MCF 10A (cell line): ENCODE data around the gene COA1. TPM values are rescaled to one million over a fixed set of nuclear protein-coding genes. Genes with fewer than 3 reads are reported as not detected.

Source experiments
- BruUV-seq: library from RNA; stranded (reverse); fragments of 400-500 nt; replicated peaks from 2 replicates; lab custom pipeline; 2021; lab: Mats Ljungman, UMichigan
- CTCF ChIA-PET: fragments of 300-600 bp; sonication (Branson Sonifier 250); formaldehyde crosslinking; extraction: SDS; loops from one replicate; lab custom pipeline; 2021; ENCODE audit warnings: antibody characterized with exemption, inconsistent platforms; lab: Yijun Ruan, JAX
- POLR2A ChIA-PET: fragments of 300-600, 350-650 bp; sonication (Branson Sonifier 250); formaldehyde crosslinking; extraction: SDS; loops from one replicate; lab custom pipeline; 2020; ENCODE audit warnings: antibody characterized with exemption, inconsistent platforms; lab: Yijun Ruan, JAX
- DNase-seq: peaks from one replicate; pipeline ENCODE4 v3.0.0-alpha.2; 2018; ENCODE audit not compliant: unreplicated experiment
- H3K27ac Mint-ChIP-seq: one replicate; pipeline ENCODE4 v1.8.0; 2022; ENCODE audit warnings: mild to moderate bottlenecking, low read depth, mixed read lengths; ENCODE audit not compliant: unreplicated experiment
- H3K27me3 Mint-ChIP-seq: one replicate; pipeline ENCODE4 v1.8.0; 2022; ENCODE audit warnings: mixed read lengths; ENCODE audit not compliant: insufficient read depth, unreplicated experiment
- H3K36me3 Mint-ChIP-seq: one replicate; pipeline ENCODE4 v1.8.0; 2022; ENCODE audit warnings: mild to moderate bottlenecking, moderate library complexity, mixed read lengths; ENCODE audit not compliant: insufficient read depth, unreplicated experiment
- H3K4me1 Mint-ChIP-seq: one replicate; pipeline ENCODE4 v1.8.0; 2022; ENCODE audit warnings: mixed read lengths; ENCODE audit not compliant: insufficient read depth, unreplicated experiment
- H3K4me3 Mint-ChIP-seq: one replicate; pipeline ENCODE4 v1.8.0; 2022; ENCODE audit warnings: mild to moderate bottlenecking, moderate library complexity, mixed read lengths; ENCODE audit not compliant: unreplicated experiment
- H3K9me3 Mint-ChIP-seq: one replicate; pipeline ENCODE4 v1.8.0; 2022; ENCODE audit warnings: mixed read lengths; ENCODE audit not compliant: unreplicated experiment
- intact Hi-C: fragments of 100-400 bp; cut with micrococcal nuclease; formaldehyde crosslinking; loops from 2 replicates; pipeline ENCODE4 v1.14.1; 2022
- total RNA-seq: library from RNA; stranded (reverse); gene quantifications from 2 replicates; pipeline ENCODE4 v1.2.3, GENCODE V29; 2022
- TF ChIP-seq, protein P1 (sequence below): fragments of 200-600 bp; IDR thresholded peaks from one replicate; pipeline ENCODE4 v1.8.0; 2022; ENCODE audit warnings: antibody characterized with exemption, mild to moderate bottlenecking; ENCODE audit not compliant: unreplicated experiment

The COA1 gene
- total RNA-seq, 1 experiment from 2014 or later, result 68.5 TPM

GRCh38 chr7:43729924-43730248, 563 bp upstream of the COA1 start:
- Mint-ChIP-seq H3K27me3 (no peaks in the 10 kb centered on the region), H3K9me3 (peaks cover 7% of the 10 kb centered on the region), H3K36me3 (peaks cover under 1% of the 10 kb centered on the region), H3K4me3 (peak overlapping the region; percentile 87), H3K27ac (peak overlapping the region; percentile 77), H3K4me1 (peaks cover 4% of the 10 kb centered on the region)
- no peak for DNase-seq
- POLR2A ChIA-PET, result interaction anchor here (0.6 to 5.3 kb wide), 34 partner anchors 9 to 798 kb away, joined by 3 to 188 read pairs (median 4); partner anchors contain the start of genes BLVRA, MRPL32, MRPS24 and PSMA2
- intact Hi-C loops, result loop anchor here (1.0 to 5.0 kb wide), 4 partner anchors 35 to 145 kb away; no protein-coding TSS in a partner anchor
- TSS peak; percentile 91 for BruUV-seq
- CTCF ChIA-PET, result interaction anchor here (0.8 to 4.2 kb wide), 11 partner anchors 8 to 275 kb away, joined by 3 to 26 read pairs (median 4); partner anchors contain the start of gene STK17A
- TF ChIP-seq, protein P1, sequence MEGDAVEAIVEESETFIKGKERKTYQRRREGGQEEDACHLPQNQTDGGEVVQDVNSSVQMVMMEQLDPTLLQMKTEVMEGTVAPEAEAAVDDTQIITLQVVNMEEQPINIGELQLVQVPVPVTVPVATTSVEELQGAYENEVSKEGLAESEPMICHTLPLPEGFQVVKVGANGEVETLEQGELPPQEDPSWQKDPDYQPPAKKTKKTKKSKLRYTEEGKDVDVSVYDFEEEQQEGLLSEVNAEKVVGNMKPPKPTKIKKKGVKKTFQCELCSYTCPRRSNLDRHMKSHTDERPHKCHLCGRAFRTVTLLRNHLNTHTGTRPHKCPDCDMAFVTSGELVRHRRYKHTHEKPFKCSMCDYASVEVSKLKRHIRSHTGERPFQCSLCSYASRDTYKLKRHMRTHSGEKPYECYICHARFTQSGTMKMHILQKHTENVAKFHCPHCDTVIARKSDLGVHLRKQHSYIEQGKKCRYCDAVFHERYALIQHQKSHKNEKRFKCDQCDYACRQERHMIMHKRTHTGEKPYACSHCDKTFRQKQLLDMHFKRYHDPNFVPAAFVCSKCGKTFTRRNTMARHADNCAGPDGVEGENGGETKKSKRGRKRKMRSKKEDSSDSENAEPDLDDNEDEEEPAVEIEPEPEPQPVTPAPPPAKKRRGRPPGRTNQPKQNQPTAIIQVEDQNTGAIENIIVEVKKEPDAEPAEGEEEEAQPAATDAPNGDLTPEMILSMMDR, result no peak

DNA sequence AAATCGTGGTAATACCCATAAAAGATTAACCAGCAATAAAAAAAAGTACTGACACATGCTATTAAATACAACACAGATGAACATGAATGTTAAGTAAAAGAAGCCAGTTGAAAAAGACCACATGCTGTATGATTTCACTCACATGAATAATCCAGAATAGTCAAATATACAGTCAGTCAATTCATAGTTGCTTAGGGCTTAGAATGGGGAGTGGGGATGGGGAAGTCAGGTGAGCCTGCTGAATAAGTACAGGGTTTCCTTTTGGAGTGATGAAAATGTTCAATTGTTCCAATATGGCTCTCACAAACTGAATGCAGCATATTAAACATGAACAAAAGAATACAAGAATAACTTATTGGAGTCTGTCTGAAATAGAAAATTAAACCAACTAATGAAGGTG, 1.8 kb downstream of the COA1 start:
- TF ChIP-seq, protein P1, result no peak
- no peak for DNase-seq
- Mint-ChIP-seq H3K4me3 (peak overlapping the region; percentile 13), H3K4me1 (peaks cover 13% of the 10 kb centered on the region), H3K9me3 (peaks cover 7% of the 10 kb centered on the region), H3K27ac (no peak overlapping the region), H3K36me3 (peaks cover 6% of the 10 kb centered on the region), H3K27me3 (no peaks in the 10 kb centered on the region)
- no TSS peak for BruUV-seq
- CTCF ChIA-PET, result interaction anchor here (1.5 to 4.2 kb wide), 2 partner anchors 111 to 145 kb away, joined by 5 to 26 read pairs; partner anchors contain the start of gene STK17A
- POLR2A ChIA-PET, result interaction anchor here (0.6 to 5.3 kb wide), 4 partner anchors 34 to 112 kb away, joined by 3 to 188 read pairs (median 24); partner anchors contain the start of gene BLVRA
- intact Hi-C loops, result loop anchor here (5.0 kb wide), 1 partner anchor 70 kb away; no protein-coding TSS in a partner anchor

GRCh38 chr7:43727003-43727402, 2.3 kb downstream of the COA1 start:
- no peak overlapping the region for H3K27ac Mint-ChIP-seq
- H3K9me3 Mint-ChIP-seq, result peaks cover 7% of the 10 kb centered on the region
- H3K4me3 Mint-ChIP-seq, result peak overlapping the region; percentile 13
- ChIA-PET POLR2A (interaction anchor here (2.6 to 5.3 kb wide), 2 partner anchors 35 to 112 kb away, joined by 8 to 188 read pairs; partner anchors contain the start of gene BLVRA), CTCF (interaction anchor here (1.5 kb wide), 1 partner anchor 144 kb away, joined by 5 read pairs; the partner anchor contains the start of gene STK17A)
- intact Hi-C loops, result loop anchor here (5.0 kb wide), 1 partner anchor 70 kb away; no protein-coding TSS in a partner anchor
- H3K4me1 Mint-ChIP-seq, result peaks cover 14% of the 10 kb centered on the region
- TF ChIP-seq, protein P1, result no peak
- no peak for DNase-seq
- no TSS peak for BruUV-seq
- H3K36me3 Mint-ChIP-seq, result peaks cover 6% of the 10 kb centered on the region
- H3K27me3 Mint-ChIP-seq, result no peaks in the 10 kb centered on the region

GRCh38 chr7:43726466-43726865, 2.9 kb downstream of the COA1 start:
- no TSS peak for BruUV-seq
- DNase-seq, result no peak
- peak overlapping the region; percentile 13 for H3K4me3 Mint-ChIP-seq
- ChIA-PET CTCF (interaction anchor here (1.3 to 1.5 kb wide), 2 partner anchors 23 to 144 kb away, joined by 4 to 5 read pairs; partner anchors contain the start of gene STK17A), POLR2A (interaction anchor here (1.0 to 5.3 kb wide), 4 partner anchors 35 to 144 kb away, joined by 4 to 188 read pairs (median 7); partner anchors contain the start of genes BLVRA and STK17A)
- peak overlapping the region; percentile 31 for H3K27ac Mint-ChIP-seq
- peaks cover 6% of the 10 kb centered on the region for H3K36me3 Mint-ChIP-seq
- intact Hi-C loops, result loop anchor here (5.0 kb wide), 1 partner anchor 71 kb away; no protein-coding TSS in a partner anchor
- peaks cover 15% of the 10 kb centered on the region for H3K4me1 Mint-ChIP-seq
- no peaks in the 10 kb centered on the region for H3K27me3 Mint-ChIP-seq
- H3K9me3 Mint-ChIP-seq, result peaks cover 7% of the 10 kb centered on the region
- TF ChIP-seq, protein P1, result no peak
